ENCODE results near the gene CLDN22. TPM values are rescaled to one million over a fixed set of nuclear protein-coding genes. Genes with fewer than 3 reads are reported as not detected.

The CLDN22 gene
- total and polyA plus RNA-seq, 4 donors: 0.05 TPM; not detected in 3

- Histone ChIP-seq H3K36me3 (ENCODE audit: control insufficient read depth in 4 of 4, insufficient read depth in 3 of 4, low read depth in 1 of 4, low read length in 3 of 4) (peaks cover 1 to 12% (median 6%) of the 10 kb centered on the region in 4 donors), H3K27me3 (ENCODE audit: control insufficient read depth in 4 of 4, insufficient read depth in 4 of 4, low read length in 3 of 4) (no peaks in the 10 kb centered on the region), H3K9ac (ENCODE audit: low read depth in 1 of 2, low read length in 2 of 2) (no peak overlapping the region), H3K4me1 (ENCODE audit: control insufficient read depth in 4 of 4, insufficient read depth in 4 of 4, low read length in 3 of 4) (no peaks in the 10 kb centered on the region), H3K4me3 (ENCODE audit: low read depth in 1 of 3, low read length in 3 of 3) (no peak overlapping the region), H3K27ac (ENCODE audit: low read depth in 1 of 2, low read length in 2 of 2) (no peak overlapping the region), H3K9me3 (ENCODE audit: control insufficient read depth in 4 of 4, low read length in 3 of 4) (no peaks in the 10 kb centered on the region)
- DNase-seq (ENCODE audit: low spot score): no peak
- TF ChIP-seq RAD21 (IDR thresholded peaks at IDR 0.05) (no peak), HNF4G (IDR thresholded peaks at IDR 0.05) (no peak), TAF1 (conservative IDR thresholded peaks at IDR 0.05) (no peak), GABPA (IDR thresholded peaks at IDR 0.05 in 1 of 2, conservative IDR thresholded peaks at IDR 0.05 in 1 of 2) (no peak), RXRA (IDR thresholded peaks at IDR 0.05) (no peak)
- WGBS: 84% methylated on average over 4 of the region's 4 CpGs
These were observed 16.0 kb downstream of the CLDN22 start for GRCh38 chr4:183304067-183304466.

DNA sequence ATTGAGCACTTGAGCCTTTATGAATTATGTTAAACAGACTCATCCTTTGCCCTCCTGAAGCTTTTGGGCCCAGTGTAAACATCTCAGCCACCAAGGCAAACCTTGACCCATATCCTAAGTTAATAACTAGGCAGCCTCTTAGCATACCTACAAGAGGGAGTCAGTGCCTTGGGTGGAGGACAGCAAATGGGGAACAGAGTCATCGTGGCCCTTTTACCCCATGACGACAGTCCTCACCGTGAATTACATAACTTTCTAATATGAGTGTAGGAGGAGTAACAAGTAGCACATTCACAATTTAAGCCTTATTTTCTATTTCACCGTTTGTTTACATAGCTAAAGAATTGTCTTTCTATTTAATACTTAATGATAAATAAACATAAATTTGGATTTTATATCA, 16.8 kb downstream of the CLDN22 start:
- WGBS: 93% methylated on average over 4 of the region's 4 CpGs
- no peak for DNase-seq (ENCODE audit: low spot score)
- H3K4me1 ChIP-seq (ENCODE audit: control insufficient read depth in 4 of 4, insufficient read depth in 4 of 4, low read length in 3 of 4): no peaks in the 10 kb centered on the region
- H3K9ac ChIP-seq (ENCODE audit: low read depth in 1 of 2, low read length in 2 of 2): no peak overlapping the region
- no peak overlapping the region for H3K27ac ChIP-seq (ENCODE audit: low read depth in 1 of 2, low read length in 2 of 2)
- H3K9me3 ChIP-seq (ENCODE audit: control insufficient read depth in 4 of 4, low read length in 3 of 4): no peaks in the 10 kb centered on the region
- no peak overlapping the region for H3K4me3 ChIP-seq (ENCODE audit: low read depth in 1 of 3, low read length in 3 of 3)
- peaks cover 3 to 16% (median 8%) of the 10 kb centered on the region in 4 donors for H3K36me3 ChIP-seq (ENCODE audit: control insufficient read depth in 4 of 4, insufficient read depth in 3 of 4, low read depth in 1 of 4, low read length in 3 of 4)
- no peaks in the 10 kb centered on the region for H3K27me3 ChIP-seq (ENCODE audit: control insufficient read depth in 4 of 4, insufficient read depth in 4 of 4, low read length in 3 of 4)
- TF ChIP-seq RAD21 (IDR thresholded peaks at IDR 0.05) (no peak), TAF1 (conservative IDR thresholded peaks at IDR 0.05) (no peak), SP1 (IDR thresholded peaks at IDR 0.05) (no peak), FOXA2 (IDR thresholded peaks at IDR 0.05) (no peak)

- Histone ChIP-seq H3K9ac (ENCODE audit: low read depth in 1 of 2, low read length in 2 of 2) (no peak overlapping the region), H3K27ac (ENCODE audit: low read depth in 1 of 2, low read length in 2 of 2) (no peak overlapping the region), H3K36me3 (ENCODE audit: control insufficient read depth in 4 of 4, insufficient read depth in 3 of 4, low read depth in 1 of 4, low read length in 3 of 4) (peaks cover 4 to 26% (median 13%) of the 10 kb centered on the region in 4 donors), H3K4me3 (ENCODE audit: low read depth in 1 of 3, low read length in 3 of 3) (no peak overlapping the region), H3K4me1 (ENCODE audit: control insufficient read depth in 4 of 4, insufficient read depth in 4 of 4, low read length in 3 of 4) (no peaks in the 10 kb centered on the region), H3K9me3 (ENCODE audit: control insufficient read depth in 4 of 4, low read length in 3 of 4) (no peaks in the 10 kb centered on the region), H3K27me3 (ENCODE audit: control insufficient read depth in 4 of 4, insufficient read depth in 4 of 4, low read length in 3 of 4) (no peaks in the 10 kb centered on the region)
- DNase-seq (ENCODE audit: low spot score): no peak
- WGBS: 88% methylated on average over 5 of the region's 5 CpGs
- TF ChIP-seq, protein P1, sequence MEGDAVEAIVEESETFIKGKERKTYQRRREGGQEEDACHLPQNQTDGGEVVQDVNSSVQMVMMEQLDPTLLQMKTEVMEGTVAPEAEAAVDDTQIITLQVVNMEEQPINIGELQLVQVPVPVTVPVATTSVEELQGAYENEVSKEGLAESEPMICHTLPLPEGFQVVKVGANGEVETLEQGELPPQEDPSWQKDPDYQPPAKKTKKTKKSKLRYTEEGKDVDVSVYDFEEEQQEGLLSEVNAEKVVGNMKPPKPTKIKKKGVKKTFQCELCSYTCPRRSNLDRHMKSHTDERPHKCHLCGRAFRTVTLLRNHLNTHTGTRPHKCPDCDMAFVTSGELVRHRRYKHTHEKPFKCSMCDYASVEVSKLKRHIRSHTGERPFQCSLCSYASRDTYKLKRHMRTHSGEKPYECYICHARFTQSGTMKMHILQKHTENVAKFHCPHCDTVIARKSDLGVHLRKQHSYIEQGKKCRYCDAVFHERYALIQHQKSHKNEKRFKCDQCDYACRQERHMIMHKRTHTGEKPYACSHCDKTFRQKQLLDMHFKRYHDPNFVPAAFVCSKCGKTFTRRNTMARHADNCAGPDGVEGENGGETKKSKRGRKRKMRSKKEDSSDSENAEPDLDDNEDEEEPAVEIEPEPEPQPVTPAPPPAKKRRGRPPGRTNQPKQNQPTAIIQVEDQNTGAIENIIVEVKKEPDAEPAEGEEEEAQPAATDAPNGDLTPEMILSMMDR (IDR thresholded peaks at IDR 0.05; ENCODE audit: low read depth, low read length, missing input control): no peak
- no peak for TF ChIP-seq GABPA (IDR thresholded peaks at IDR 0.05 in 1 of 2, conservative IDR thresholded peaks at IDR 0.05 in 1 of 2)
- TF ChIP-seq ATF3 (IDR thresholded peaks at IDR 0.05): no peak
- TF ChIP-seq, protein P2, sequence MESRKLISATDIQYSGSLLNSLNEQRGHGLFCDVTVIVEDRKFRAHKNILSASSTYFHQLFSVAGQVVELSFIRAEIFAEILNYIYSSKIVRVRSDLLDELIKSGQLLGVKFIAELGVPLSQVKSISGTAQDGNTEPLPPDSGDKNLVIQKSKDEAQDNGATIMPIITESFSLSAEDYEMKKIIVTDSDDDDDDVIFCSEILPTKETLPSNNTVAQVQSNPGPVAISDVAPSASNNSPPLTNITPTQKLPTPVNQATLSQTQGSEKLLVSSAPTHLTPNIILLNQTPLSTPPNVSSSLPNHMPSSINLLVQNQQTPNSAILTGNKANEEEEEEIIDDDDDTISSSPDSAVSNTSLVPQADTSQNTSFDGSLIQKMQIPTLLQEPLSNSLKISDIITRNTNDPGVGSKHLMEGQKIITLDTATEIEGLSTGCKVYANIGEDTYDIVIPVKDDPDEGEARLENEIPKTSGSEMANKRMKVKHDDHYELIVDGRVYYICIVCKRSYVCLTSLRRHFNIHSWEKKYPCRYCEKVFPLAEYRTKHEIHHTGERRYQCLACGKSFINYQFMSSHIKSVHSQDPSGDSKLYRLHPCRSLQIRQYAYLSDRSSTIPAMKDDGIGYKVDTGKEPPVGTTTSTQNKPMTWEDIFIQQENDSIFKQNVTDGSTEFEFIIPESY (IDR thresholded peaks at IDR 0.05): no peak
These were observed 19.4 kb downstream of the CLDN22 start for GRCh38 chr4:183300655-183301054.

Measured in liver (tissue), 9 donors.